ENCODE results near the gene ASB6.
A peak's percentile ranks its signal among the peaks of the same experiment; 100 is the strongest.

The ASB6 gene, protein sequence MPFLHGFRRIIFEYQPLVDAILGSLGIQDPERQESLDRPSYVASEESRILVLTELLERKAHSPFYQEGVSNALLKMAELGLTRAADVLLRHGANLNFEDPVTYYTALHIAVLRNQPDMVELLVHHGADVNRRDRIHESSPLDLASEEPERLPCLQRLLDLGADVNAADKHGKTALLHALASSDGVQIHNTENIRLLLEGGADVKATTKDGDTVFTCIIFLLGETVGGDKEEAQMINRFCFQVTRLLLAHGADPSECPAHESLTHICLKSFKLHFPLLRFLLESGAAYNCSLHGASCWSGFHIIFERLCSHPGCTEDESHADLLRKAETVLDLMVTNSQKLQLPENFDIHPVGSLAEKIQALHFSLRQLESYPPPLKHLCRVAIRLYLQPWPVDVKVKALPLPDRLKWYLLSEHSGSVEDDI
- long read RNA-seq, transcript ASB6-201 (6 exons, 2,330 nt): major isoform, 92 of 148 reads
- long read RNA-seq, partial matches to known transcripts: 19 of 148 reads
- long read RNA-seq, other reads (novel, unspliced or antisense): 37 of 148 reads

GRCh38 chr9:129641750-129642585 is at the start of gene ASB6:
ASB6 (minus strand) TSS chr9:129642151; CDS start chr9:129641999, 152 bp downstream.
- H3K4me3 ChIP-seq (replicated peaks; ENCODE audit: insufficient read depth, low read length): peak within 1 kb of the TSS; percentile 88
- peak; percentile 94 for DNase-seq (ENCODE audit: low read depth in 1 of 2, low spot score in 1 of 2)
- no peaks in the 10 kb centered on the region for H3K27me3 ChIP-seq (ENCODE audit: insufficient read depth, poor library complexity, severe bottlenecking)
- H3K27ac ChIP-seq (replicated peaks): peak within 1 kb of the TSS; percentile 59
- TF ChIP-seq GABPA (IDR thresholded peaks at IDR 0.05; ENCODE audit: low read depth) (peak; percentile 97), POLR2AphosphoS5 (IDR thresholded peaks at IDR 0.05; ENCODE audit: low read depth) (peak; percentile 64)
- TF ChIP-seq, protein P1, sequence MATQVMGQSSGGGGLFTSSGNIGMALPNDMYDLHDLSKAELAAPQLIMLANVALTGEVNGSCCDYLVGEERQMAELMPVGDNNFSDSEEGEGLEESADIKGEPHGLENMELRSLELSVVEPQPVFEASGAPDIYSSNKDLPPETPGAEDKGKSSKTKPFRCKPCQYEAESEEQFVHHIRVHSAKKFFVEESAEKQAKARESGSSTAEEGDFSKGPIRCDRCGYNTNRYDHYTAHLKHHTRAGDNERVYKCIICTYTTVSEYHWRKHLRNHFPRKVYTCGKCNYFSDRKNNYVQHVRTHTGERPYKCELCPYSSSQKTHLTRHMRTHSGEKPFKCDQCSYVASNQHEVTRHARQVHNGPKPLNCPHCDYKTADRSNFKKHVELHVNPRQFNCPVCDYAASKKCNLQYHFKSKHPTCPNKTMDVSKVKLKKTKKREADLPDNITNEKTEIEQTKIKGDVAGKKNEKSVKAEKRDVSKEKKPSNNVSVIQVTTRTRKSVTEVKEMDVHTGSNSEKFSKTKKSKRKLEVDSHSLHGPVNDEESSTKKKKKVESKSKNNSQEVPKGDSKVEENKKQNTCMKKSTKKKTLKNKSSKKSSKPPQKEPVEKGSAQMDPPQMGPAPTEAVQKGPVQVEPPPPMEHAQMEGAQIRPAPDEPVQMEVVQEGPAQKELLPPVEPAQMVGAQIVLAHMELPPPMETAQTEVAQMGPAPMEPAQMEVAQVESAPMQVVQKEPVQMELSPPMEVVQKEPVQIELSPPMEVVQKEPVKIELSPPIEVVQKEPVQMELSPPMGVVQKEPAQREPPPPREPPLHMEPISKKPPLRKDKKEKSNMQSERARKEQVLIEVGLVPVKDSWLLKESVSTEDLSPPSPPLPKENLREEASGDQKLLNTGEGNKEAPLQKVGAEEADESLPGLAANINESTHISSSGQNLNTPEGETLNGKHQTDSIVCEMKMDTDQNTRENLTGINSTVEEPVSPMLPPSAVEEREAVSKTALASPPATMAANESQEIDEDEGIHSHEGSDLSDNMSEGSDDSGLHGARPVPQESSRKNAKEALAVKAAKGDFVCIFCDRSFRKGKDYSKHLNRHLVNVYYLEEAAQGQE (IDR thresholded peaks at IDR 0.05; ENCODE audit: insufficient replicate concordance, low read depth): no peak
- TF ChIP-seq, protein P2, sequence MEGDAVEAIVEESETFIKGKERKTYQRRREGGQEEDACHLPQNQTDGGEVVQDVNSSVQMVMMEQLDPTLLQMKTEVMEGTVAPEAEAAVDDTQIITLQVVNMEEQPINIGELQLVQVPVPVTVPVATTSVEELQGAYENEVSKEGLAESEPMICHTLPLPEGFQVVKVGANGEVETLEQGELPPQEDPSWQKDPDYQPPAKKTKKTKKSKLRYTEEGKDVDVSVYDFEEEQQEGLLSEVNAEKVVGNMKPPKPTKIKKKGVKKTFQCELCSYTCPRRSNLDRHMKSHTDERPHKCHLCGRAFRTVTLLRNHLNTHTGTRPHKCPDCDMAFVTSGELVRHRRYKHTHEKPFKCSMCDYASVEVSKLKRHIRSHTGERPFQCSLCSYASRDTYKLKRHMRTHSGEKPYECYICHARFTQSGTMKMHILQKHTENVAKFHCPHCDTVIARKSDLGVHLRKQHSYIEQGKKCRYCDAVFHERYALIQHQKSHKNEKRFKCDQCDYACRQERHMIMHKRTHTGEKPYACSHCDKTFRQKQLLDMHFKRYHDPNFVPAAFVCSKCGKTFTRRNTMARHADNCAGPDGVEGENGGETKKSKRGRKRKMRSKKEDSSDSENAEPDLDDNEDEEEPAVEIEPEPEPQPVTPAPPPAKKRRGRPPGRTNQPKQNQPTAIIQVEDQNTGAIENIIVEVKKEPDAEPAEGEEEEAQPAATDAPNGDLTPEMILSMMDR (IDR thresholded peaks at IDR 0.05; ENCODE audit: insufficient read depth, low read length): peak; percentile 81

GRCh38 chr9:129688285-129689043 is 46.5 kb upstream of the ASB6 start:
- no peak overlapping the region for H3K4me3 ChIP-seq (replicated peaks; ENCODE audit: insufficient read depth, low read length)
- H3K27ac ChIP-seq (replicated peaks): no peak overlapping the region
- no peak for DNase-seq (ENCODE audit: low read depth in 1 of 2, low spot score in 1 of 2)
- no peaks in the 10 kb centered on the region for H3K27me3 ChIP-seq (ENCODE audit: insufficient read depth, poor library complexity, severe bottlenecking)
- no peak for TF ChIP-seq GABPA (IDR thresholded peaks at IDR 0.05; ENCODE audit: low read depth)
- TF ChIP-seq, protein P2 (IDR thresholded peaks at IDR 0.05; ENCODE audit: insufficient read depth, low read length): no peak
- no peak for TF ChIP-seq POLR2AphosphoS5 (IDR thresholded peaks at IDR 0.05; ENCODE audit: low read depth)
- TF ChIP-seq, protein P1 (IDR thresholded peaks at IDR 0.05; ENCODE audit: insufficient replicate concordance, low read depth): no peak
- TF ChIP-seq SPI1 (IDR thresholded peaks at IDR 0.05; ENCODE audit: borderline replicate concordance, low read depth): no peak

DNA sequence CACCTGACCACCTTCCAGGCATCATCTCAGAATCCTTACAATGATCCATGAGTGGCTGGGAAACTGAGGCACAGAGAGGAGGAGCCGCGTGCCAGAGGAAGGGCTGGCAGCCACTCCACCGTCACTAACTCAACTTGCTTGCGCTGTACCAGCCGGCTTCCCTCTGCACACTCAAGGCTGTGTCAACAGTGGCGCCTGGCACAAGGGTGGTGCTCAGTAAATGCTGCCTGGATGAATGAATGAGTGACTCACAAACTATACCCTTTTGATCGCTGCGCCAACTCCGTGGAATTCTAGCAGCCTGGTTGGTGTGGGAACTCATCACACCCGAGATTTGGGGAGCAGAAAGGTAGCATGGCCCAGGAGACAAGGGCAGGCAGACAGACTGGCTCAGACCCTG is 45.4 kb upstream of the ASB6 start:
- H3K4me3 ChIP-seq (replicated peaks; ENCODE audit: insufficient read depth, low read length): no peak overlapping the region
- no peak for DNase-seq (ENCODE audit: low read depth in 1 of 2, low spot score in 1 of 2)
- no peaks in the 10 kb centered on the region for H3K27me3 ChIP-seq (ENCODE audit: insufficient read depth, poor library complexity, severe bottlenecking)
- no peak for TF ChIP-seq GABPA (IDR thresholded peaks at IDR 0.05; ENCODE audit: low read depth)
- no peak for TF ChIP-seq SPI1 (IDR thresholded peaks at IDR 0.05; ENCODE audit: borderline replicate concordance, low read depth)
- TF ChIP-seq, protein P1 (IDR thresholded peaks at IDR 0.05; ENCODE audit: insufficient replicate concordance, low read depth): no peak
- TF ChIP-seq POLR2AphosphoS5 (IDR thresholded peaks at IDR 0.05; ENCODE audit: low read depth): no peak
- TF ChIP-seq, protein P2 (IDR thresholded peaks at IDR 0.05; ENCODE audit: insufficient read depth, low read length): no peak
- H3K27ac ChIP-seq (replicated peaks): no peak overlapping the region

All from HL-60 (cell line).